NB4 (cell line): ENCODE results near the gene SLC39A11.

Experiments used
- MYC ChIP-seq: IDR thresholded peaks from 2 replicates; pipeline ENCODE4 v1.6.1; 2011; ENCODE audit warnings: low read depth, low read length
- POLR2A ChIP-seq: IDR thresholded peaks from 2 replicates; pipeline ENCODE4 v1.6.1; 2011; ENCODE audit warnings: mild to moderate bottlenecking; ENCODE audit not compliant: insufficient read length; ENCODE audit errors: extremely low read depth
- TF ChIP-seq, protein P1 (sequence below): IDR thresholded peaks from one replicate; pipeline ENCODE4 v1.5.1; 2012; ENCODE audit warnings: low read depth, low read length

DNA sequence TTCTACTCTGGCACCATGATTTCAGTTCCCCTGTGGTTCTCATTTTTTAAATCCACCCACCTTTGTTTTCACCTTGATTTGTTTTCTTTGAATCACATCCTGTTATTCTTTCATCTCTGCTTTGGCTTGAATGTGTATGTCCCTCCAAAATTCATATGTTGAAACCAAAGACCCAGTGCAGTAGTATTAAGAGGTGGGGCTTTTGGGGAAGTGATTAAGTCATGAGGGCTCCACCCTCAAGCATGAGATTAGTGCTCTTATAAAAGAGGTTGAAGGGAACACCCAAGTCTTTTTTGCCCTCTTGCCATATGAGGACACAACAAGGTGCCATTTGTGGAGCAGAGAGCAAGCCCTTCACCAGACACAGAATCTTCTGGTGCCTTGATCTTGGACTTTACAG is 382.3 kb downstream of the SLC39A11 start:
- TF ChIP-seq MYC = no peak
- TF ChIP-seq, protein P1, sequence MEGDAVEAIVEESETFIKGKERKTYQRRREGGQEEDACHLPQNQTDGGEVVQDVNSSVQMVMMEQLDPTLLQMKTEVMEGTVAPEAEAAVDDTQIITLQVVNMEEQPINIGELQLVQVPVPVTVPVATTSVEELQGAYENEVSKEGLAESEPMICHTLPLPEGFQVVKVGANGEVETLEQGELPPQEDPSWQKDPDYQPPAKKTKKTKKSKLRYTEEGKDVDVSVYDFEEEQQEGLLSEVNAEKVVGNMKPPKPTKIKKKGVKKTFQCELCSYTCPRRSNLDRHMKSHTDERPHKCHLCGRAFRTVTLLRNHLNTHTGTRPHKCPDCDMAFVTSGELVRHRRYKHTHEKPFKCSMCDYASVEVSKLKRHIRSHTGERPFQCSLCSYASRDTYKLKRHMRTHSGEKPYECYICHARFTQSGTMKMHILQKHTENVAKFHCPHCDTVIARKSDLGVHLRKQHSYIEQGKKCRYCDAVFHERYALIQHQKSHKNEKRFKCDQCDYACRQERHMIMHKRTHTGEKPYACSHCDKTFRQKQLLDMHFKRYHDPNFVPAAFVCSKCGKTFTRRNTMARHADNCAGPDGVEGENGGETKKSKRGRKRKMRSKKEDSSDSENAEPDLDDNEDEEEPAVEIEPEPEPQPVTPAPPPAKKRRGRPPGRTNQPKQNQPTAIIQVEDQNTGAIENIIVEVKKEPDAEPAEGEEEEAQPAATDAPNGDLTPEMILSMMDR = no peak
- no peak for TF ChIP-seq POLR2A
